GM10266 (cell line): ENCODE measurements around the gene GRIPAP1.

Source experiments
- DNase-seq: peaks from one replicate; pipeline ENCODE4 v3.0.0; 2012; ENCODE audit errors: extremely low spot score
- TF ChIP-seq, protein P1 (sequence below): IDR thresholded peaks from 2 replicates; pipeline ENCODE4 v1.5.1; 2012; ENCODE audit warnings: mild to moderate bottlenecking, low read depth; ENCODE audit not compliant: control insufficient read depth, insufficient read depth; ENCODE audit errors: missing control alignments

Gene GRIPAP1

GRCh38 chrX:49039598-49040375 is 37.7 kb upstream of the GRIPAP1 start:
- TF ChIP-seq, protein P1, sequence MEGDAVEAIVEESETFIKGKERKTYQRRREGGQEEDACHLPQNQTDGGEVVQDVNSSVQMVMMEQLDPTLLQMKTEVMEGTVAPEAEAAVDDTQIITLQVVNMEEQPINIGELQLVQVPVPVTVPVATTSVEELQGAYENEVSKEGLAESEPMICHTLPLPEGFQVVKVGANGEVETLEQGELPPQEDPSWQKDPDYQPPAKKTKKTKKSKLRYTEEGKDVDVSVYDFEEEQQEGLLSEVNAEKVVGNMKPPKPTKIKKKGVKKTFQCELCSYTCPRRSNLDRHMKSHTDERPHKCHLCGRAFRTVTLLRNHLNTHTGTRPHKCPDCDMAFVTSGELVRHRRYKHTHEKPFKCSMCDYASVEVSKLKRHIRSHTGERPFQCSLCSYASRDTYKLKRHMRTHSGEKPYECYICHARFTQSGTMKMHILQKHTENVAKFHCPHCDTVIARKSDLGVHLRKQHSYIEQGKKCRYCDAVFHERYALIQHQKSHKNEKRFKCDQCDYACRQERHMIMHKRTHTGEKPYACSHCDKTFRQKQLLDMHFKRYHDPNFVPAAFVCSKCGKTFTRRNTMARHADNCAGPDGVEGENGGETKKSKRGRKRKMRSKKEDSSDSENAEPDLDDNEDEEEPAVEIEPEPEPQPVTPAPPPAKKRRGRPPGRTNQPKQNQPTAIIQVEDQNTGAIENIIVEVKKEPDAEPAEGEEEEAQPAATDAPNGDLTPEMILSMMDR, result no peak
- peak; percentile 46 for DNase-seq

DNA sequence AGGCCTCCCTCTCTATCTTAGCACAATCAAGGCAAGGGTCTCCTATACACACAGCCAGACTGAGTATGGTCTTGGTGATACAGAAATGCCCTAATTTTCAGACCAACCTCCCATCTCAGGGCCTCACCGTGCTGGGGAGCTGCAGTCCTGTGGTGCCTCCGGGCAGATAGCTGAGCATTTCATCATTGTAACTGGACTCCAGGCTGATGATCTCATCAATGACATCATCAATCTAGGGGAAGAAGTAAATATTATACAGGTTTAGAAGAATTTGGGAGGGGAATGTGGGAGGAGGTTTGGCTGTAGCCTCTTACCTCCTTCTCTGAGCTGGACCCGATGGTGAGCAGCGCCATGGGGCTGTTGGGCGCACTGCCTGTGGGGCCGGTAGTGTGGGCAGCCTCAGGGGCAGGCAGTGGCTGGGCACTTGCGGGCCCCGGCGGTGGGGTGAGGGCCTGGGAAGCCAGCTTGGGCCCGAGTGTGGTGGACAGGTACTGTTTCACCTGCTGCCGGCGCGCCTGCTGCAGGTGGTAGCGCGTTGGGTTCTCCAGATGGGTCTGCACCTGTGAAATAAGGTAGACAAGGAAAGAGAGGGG is 35.9 kb upstream of the GRIPAP1 start:
- TF ChIP-seq, protein P1, result no peak
- no peak for DNase-seq

DNA sequence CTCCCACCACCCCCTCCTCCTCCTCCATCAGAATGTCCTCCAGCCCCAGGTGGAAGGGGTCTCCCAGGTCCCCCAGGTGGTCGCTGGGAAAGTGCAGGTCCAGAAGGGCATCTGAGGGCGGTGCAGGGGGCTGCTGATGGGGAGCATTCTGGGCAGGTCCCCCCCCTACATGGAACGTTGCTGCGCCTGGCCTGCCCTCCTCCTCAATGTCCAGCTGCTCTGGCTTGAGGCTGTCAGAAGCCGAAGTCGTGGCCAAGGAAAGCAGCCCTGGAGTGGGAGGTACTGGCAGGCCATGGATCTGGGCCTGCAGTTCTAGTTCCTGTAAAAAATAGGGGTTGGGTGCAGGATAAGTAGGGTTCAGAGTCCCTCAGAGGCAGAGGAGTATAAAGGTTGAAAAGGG is 28.2 kb upstream of the GRIPAP1 start:
- no peak for DNase-seq
- TF ChIP-seq, protein P1, result no peak

DNA sequence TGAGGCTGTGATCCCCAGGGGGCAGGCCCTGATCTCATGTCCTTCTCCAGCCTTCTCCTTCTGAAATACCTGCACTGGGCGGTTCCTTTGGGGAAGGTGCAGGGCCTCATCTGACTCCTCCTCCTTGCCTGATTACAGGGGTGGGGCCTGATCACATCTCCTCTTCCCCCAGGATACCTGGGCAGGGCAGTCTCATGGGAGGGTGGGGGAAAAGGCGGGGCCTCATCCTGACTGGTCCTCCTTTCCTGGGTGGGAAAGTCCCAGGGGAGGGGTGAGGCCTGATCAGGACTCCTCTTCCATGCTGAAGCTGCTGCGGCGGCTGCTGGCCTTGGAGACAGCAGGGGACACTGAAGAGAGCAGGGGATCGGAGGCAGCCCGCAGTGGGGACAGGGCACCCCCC is 27.8 kb upstream of the GRIPAP1 start:
- TF ChIP-seq, protein P1, result no peak
- no peak for DNase-seq

DNA sequence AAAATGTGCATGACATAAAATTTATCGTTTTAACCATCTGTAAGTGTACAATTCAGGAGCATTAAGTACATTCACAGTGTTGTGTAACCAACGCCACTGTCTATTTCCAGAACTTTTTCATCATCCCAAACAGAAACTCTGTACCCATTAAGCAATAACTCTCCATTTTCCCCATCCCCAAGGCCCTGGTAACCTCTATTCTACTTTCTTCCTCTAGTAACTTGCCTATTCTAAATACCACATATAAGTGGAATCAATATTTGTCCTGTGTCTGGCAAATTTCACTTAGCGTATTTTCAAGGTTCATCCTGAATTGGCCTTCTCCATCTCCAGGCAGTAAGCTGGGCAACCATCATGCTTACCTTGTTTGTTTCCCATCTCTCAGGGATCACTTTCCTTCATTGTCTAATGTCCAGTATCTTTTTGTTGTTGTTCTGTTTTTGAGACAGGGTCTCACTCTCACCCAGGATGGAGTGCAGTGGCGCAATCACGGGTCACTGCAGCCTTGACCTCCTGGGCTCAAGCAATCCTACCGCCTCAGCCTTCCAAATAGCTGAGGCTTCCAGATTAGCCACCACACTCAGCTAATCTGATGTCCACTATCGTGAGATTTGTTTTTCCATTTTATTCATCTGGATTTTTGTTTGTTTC is 17.7 kb upstream of the GRIPAP1 start:
- TF ChIP-seq, protein P1, result no peak
- DNase-seq, result no peak

DNA sequence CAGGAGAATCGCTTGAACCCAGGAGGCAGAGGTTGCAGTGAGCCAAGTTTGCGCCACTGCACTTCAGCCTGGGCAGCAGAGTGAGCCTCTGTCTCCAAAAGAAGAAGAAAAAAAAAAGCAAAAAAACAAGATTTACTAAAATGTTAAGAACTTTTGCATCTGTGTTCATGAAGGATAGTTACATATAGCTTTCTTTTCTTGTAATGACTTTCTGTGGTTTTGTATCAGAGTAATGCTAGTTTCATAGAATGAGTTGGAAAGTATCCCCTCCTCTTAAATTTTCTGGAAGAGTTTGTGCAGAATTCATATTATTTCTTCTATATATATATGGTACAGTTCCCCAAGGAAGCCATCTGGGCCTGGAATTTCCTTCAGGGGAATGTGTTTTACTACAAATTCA is 17.0 kb upstream of the GRIPAP1 start:
- TF ChIP-seq, protein P1, result no peak

GRCh38 chrX:49003696-49004095 is 1.6 kb upstream of the GRIPAP1 start:
- no peak for DNase-seq
- TF ChIP-seq, protein P1, result no peak

More for the DNA sequence above, 17.0 kb upstream of the GRIPAP1 start:
- no peak for DNase-seq
